GM12892 (cell line): ENCODE results near the gene ADPRHL1.

Experiments
- POLR2A ChIP-seq: IDR thresholded peaks from 2 replicates; pipeline ENCODE4 v1.6.1; 2011; ENCODE audit warnings: low read depth, low read length, control low read depth
- TAF1 ChIP-seq: IDR thresholded peaks from 2 replicates; pipeline ENCODE4 v1.6.1; 2011; ENCODE audit warnings: low read depth, mild to moderate bottlenecking, control low read depth, low read length, borderline replicate concordance

- TF ChIP-seq TAF1 (no peak), POLR2A (no peak)
Observed at GRCh38 chr13:113456116-113456702, 2.9 kb upstream of the ADPRHL1 start.
